ENCODE data around the gene LRCH1. TPM values are rescaled to one million over a fixed set of nuclear protein-coding genes. Genes with fewer than 3 reads are reported as not detected.

The LRCH1 gene
- total RNA-seq, 2 experiments from 2014 or later = 19.8 to 20.9 TPM

DNA sequence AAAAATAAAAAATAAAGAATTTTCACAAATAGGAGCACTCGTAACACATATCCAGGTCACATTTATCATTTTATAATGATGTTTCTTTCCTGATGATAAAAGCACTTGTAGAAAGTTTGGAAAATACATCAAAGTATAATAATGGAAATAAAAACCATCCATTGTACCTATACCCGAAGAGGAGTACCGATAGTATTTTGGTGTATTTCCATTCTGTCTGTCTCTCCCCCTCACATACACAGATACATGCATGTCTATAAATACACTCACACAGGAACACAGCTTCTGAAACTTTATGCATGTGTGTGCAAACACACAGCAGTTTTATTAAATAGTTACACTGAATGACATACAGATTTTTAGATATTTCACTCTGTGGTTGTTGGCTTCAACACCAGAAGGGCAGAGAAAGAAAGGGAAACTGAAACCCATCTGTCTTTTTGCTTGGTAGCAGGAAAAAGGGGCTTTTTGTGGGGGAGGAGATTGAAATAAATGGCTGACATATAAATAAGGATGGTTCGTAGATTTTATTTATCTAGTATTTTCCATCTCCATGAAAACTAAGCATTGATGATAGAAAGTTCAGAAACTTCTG is 114.8 kb downstream of the LRCH1 start:
- peaks cover 41% of the 10 kb centered on the region for H3K4me1 Mint-ChIP-seq
- peak overlapping the region; percentile 86 for H3K4me3 Mint-ChIP-seq
- CTCF ChIA-PET = interaction anchor here (0.6 to 2.2 kb wide), 5 partner anchors 11 to 174 kb away, joined by 3 to 15 read pairs (median 4); no protein-coding TSS in a partner anchor
- H3K27ac Mint-ChIP-seq = peak overlapping the region; percentile 97
- peaks cover 19% of the 10 kb centered on the region for H3K36me3 Mint-ChIP-seq
- H3K27me3 Mint-ChIP-seq = no peaks in the 10 kb centered on the region
- DNase-seq (no peak), ATAC-seq (peak; percentile 78)
- no peaks in the 10 kb centered on the region for H3K9me3 Mint-ChIP-seq (ENCODE audit: low read depth)

DNA sequence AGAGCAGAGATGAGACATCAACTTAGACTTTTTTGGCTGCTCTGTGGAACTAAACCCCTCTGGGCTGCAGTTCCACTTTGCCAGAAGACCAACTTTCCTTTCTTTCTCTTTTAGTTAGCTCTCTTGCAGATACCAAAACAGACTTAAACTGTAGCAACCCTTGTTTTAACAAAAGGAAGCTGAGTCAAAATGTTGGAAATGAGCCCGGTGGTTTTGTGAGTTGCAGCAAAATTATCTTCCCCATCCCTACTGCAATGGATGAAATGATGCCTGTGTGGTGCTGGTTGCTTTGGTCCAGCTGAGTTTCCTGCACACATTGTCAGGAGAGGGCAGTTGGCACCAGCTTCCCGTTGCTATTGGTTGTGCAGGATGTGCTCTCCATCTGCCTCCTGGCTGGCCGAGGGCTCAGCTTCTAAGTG is 115.3 kb downstream of the LRCH1 start:
- Mint-ChIP-seq H3K9me3 (ENCODE audit: low read depth) (no peaks in the 10 kb centered on the region), H3K27ac (peak overlapping the region; percentile 97), H3K4me1 (peaks cover 39% of the 10 kb centered on the region), H3K4me3 (peak overlapping the region; percentile 86), H3K36me3 (peaks cover 21% of the 10 kb centered on the region), H3K27me3 (no peaks in the 10 kb centered on the region)
- ATAC-seq (peak; percentile 52), DNase-seq (peak; percentile 50)
- CTCF ChIA-PET = interaction anchor here (0.6 to 2.2 kb wide), 5 partner anchors 8 to 116 kb away, joined by 3 to 15 read pairs (median 4); no protein-coding TSS in a partner anchor

DNA sequence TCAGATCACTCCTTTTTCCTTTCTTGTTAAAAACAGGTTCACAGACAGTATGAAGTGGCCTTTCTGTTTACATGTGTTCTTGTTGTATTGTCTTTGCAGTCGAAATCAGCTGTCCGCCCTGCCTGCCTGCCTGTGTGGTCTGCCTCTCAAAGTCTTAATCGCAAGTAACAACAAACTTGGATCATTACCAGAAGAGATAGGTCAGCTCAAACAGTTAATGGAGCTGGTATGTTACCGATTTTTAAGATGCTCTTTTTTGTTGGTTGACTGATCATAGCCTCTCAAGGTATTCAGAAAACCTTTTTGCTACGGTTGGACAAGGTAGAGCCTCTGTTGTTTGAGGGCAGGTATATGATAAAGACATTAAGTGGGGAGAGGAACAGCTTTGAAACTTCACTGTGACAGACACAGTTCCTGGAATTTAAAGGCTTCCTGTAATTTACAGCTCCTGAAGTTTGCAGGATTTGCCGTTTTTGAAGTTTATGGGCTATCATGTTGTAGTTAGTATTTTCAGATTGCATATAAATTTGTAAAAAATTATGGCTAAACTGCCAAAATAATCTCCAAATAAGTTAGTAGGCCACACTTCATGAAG is 116.1 kb downstream of the LRCH1 start:
- H3K9me3 Mint-ChIP-seq (ENCODE audit: low read depth) = no peaks in the 10 kb centered on the region
- H3K4me3 Mint-ChIP-seq = peak overlapping the region; percentile 45
- H3K27ac Mint-ChIP-seq = peak overlapping the region; percentile 72

DNA sequence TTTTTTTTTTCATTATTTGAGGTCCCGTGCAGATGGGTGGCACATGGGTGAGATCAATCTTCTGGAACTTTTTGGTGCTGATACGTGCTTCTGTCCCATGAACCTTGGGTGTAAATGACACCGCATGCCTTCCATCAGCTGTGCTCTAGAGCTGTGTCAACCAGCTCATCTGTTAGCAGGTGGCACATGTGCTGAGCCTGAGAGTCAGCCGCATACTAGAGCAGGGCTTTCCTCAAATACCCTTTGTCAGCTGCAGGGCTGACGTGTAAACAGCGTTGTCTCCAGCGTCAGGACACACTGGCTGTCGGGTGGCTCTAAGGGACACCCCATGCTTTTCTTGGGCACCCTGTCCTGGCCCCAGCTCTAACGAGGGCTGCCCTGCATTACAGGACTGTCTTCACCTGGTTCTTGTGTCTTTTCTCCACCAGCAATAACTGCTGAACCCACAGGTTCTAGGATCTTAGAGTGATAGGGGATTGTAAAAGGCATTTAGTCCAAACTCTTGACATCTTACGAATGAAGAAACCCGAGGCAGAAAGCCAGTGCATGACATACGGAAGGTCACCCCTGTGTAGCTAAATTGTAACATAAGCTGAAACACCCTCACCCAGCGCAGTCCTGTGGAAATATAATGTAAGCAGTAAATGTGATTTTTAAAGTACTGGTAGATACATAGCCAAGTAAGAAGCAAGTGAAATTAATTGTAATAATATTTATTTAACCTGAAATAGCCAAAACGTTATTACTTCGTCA is 119.5 kb downstream of the LRCH1 start:
- H3K9me3 Mint-ChIP-seq (ENCODE audit: low read depth) = no peaks in the 10 kb centered on the region
- ATAC-seq (no peak), DNase-seq (no peak)
- no peaks in the 10 kb centered on the region for H3K27me3 Mint-ChIP-seq
- H3K27ac Mint-ChIP-seq = no peak overlapping the region
- CTCF ChIA-PET = interaction anchor here (1.0 to 1.2 kb wide), 2 partner anchors 13 to 120 kb away, joined by 3 to 4 read pairs; no protein-coding TSS in a partner anchor
- H3K4me3 Mint-ChIP-seq = no peak overlapping the region
- peaks cover 34% of the 10 kb centered on the region for H3K4me1 Mint-ChIP-seq
- H3K36me3 Mint-ChIP-seq = peaks cover 28% of the 10 kb centered on the region

More for the DNA sequence above, 116.1 kb downstream of the LRCH1 start:
- DNase-seq = no peak
- Mint-ChIP-seq H3K4me1 (peaks cover 37% of the 10 kb centered on the region), H3K36me3 (peaks cover 21% of the 10 kb centered on the region), H3K27me3 (no peaks in the 10 kb centered on the region)
- ATAC-seq = no peak
- CTCF ChIA-PET = interaction anchor here (1.5 to 2.2 kb wide), 4 partner anchors 8 to 117 kb away, joined by 3 to 15 read pairs (median 5); no protein-coding TSS in a partner anchor

DNA sequence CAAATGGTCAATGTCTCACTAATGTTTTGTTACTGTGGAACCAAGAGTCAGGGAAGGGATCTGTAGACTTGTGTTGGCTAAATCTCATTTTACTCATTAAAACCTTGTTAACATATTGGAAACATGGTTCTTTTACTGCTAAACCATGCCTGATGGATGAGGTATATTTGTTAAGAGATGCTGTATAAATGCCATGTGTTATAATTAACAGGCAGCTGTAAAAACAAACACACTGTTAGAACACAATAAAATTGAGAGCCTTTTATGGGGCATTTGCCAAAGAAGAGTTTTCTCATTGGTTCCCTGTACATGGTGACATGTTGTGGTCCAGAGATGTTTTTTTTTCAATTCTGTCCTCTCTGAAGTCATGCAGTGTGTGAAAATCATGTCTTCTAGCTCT is 122.0 kb downstream of the LRCH1 start:
- DNase-seq = no peak
- CTCF ChIA-PET = interaction anchor here (1.1 kb wide), 1 partner anchor 46 kb away, joined by 3 read pairs; no protein-coding TSS in a partner anchor
- ATAC-seq = no peak
- Mint-ChIP-seq H3K4me3 (no peak overlapping the region), H3K4me1 (peaks cover 24% of the 10 kb centered on the region), H3K9me3 (ENCODE audit: low read depth) (no peaks in the 10 kb centered on the region), H3K27me3 (no peaks in the 10 kb centered on the region), H3K27ac (no peak overlapping the region), H3K36me3 (peaks cover 24% of the 10 kb centered on the region)

DNA sequence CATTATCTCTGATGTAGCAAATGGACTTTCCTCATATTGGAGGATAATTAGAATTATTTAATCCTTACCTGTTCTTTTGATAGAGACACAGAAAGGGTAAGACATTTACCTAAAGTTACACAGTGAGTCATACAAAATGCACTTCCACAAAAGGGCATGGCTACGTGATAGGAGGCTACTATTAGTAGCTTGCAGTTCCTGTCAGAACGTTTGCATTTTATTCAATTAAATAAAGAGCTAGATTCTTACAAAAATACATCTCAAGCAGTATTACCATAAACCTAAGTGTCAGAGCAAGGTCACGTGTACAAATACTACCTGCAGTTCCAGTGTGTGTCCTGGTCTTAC is 123.4 kb downstream of the LRCH1 start:
- DNase-seq (no peak), ATAC-seq (no peak)
- H3K27ac Mint-ChIP-seq = peak overlapping the region; percentile 38

DNA sequence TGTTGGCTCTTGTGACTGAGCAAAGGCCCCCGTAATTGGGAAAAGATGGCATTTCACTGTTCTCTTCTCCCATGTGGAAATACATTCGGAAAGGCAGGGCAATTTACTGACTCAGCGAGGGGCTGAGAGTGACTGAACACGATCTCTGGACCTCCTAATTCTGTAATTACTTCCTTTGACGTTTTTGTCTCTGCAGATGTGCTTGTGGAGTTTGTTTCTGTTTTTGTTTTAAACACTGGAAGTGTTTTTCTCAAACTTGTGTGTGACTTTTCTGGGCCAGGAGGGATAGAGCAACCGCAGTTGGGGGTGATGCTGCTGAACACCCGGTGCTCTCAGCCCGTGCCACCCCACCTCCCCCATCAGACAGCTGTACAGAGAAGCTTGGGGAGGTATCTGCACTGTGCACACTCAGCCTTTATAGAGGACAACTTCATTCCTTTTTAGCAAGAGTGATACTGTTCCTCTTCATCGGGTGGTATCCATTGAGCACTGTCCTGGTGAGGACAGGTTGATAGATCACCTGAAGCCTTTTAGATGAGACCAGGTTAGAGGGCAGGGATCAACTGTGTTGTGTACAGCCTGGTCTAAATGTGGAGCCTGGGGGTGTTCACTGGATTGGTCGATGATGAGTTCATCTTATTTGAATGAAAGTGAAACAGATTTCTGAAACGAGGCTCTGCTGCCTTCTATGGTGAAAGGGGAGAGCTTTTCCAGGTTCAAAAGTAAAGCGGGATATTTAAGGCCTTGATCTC is 126.6 kb downstream of the LRCH1 start:
- DNase-seq (peak; percentile 74), ATAC-seq (peak; percentile 94)
- peaks cover 36% of the 10 kb centered on the region for H3K4me1 Mint-ChIP-seq
- no peak overlapping the region for H3K27ac Mint-ChIP-seq
- peaks cover 10% of the 10 kb centered on the region for H3K36me3 Mint-ChIP-seq
- H3K27me3 Mint-ChIP-seq = no peaks in the 10 kb centered on the region
- no peak overlapping the region for H3K4me3 Mint-ChIP-seq
- no peaks in the 10 kb centered on the region for H3K9me3 Mint-ChIP-seq (ENCODE audit: low read depth)
- CTCF ChIA-PET = interaction anchor here (1.2 to 3.4 kb wide), 5 partner anchors 11 to 128 kb away, joined by 3 to 16 read pairs (median 5); no protein-coding TSS in a partner anchor

More for the DNA sequence above, 123.4 kb downstream of the LRCH1 start:
- Mint-ChIP-seq H3K9me3 (ENCODE audit: low read depth) (no peaks in the 10 kb centered on the region), H3K36me3 (peaks cover 16% of the 10 kb centered on the region), H3K4me1 (peaks cover 24% of the 10 kb centered on the region), H3K27me3 (no peaks in the 10 kb centered on the region), H3K4me3 (no peak overlapping the region)
- CTCF ChIA-PET = no interaction called here

DNA sequence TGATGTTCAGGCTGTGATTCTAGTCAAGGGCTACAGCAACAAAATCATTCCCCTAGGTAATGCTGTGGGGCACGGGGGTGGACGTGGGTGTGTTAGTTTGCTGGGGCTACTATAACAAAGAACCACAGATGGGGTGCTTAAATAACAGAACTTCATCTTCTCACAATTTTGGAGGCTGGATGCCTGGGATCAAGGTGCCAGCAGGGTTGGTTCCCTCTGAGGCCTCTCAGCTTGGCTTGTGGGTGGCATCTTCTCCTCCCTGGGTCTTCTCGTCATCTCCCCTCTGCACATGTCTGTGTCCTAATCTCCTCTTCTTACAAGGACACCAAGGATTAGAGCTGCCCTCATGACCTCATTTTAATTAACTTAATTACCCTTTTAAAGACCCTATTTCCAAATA is 129.0 kb downstream of the LRCH1 start:
- Mint-ChIP-seq H3K27ac (no peak overlapping the region), H3K36me3 (peaks cover 14% of the 10 kb centered on the region), H3K27me3 (no peaks in the 10 kb centered on the region), H3K4me1 (peaks cover 27% of the 10 kb centered on the region), H3K9me3 (ENCODE audit: low read depth) (no peaks in the 10 kb centered on the region), H3K4me3 (no peak overlapping the region)
- no peak for ATAC-seq
- CTCF ChIA-PET = interaction anchor here (0.8 to 2.6 kb wide), 3 partner anchors 13 to 130 kb away, joined by 3 to 7 read pairs (median 4); no protein-coding TSS in a partner anchor
- no peak for DNase-seq

DNA sequence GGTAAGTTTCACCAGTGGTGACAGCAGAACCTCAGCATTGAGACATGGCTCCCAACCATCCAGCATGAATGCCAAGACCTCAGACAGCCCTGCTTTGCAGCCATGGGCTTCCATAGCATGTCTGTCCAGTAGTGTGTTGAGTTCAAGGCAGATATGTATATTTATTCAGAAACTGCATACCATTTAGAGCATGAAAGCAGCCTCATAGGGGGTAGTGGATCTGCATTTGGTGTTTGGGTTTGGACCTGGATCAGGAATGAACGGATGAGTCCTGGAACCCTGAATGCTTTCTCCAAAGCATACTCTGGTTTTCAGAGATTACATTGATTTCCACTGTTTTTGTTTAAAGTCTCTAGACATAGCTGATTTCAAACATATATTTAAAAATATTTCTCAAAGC is 129.7 kb downstream of the LRCH1 start:
- Mint-ChIP-seq H3K36me3 (peaks cover 14% of the 10 kb centered on the region), H3K4me3 (no peak overlapping the region), H3K27me3 (no peaks in the 10 kb centered on the region), H3K9me3 (ENCODE audit: low read depth) (no peaks in the 10 kb centered on the region), H3K27ac (no peak overlapping the region), H3K4me1 (peaks cover 30% of the 10 kb centered on the region)
- CTCF ChIA-PET = interaction anchor here (2.6 kb wide), 1 partner anchor 131 kb away, joined by 7 read pairs; no protein-coding TSS in a partner anchor
- ATAC-seq (no peak), DNase-seq (no peak)

DNA sequence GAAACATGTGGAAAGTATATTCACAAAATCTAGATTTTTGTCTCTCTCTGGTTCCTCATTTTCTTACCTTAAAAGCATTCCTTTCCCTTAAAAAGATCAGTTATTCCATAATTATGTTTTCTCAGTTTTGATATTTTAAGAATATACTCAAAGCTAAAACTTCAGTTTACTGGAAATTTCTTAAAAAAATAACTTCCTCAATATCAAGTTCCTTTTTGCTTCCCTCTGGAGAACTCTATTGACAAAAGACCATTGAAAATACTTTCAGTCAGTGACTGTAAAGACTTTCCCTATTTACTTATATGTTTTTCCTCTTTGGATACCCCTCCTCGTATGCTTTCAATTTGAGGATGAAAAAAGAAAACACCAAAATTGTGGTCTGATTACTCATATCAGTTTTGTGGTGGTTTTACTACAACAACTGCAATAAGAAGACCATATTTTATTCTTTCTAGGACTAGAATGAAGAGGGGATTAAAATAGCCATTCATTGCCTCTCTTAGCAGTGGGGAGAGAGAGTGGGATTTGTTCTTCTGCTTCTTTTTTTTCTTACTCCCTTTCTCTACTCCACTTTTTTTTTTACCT is 130.8 kb downstream of the LRCH1 start:
- H3K27ac Mint-ChIP-seq = no peak overlapping the region
- CTCF ChIA-PET = no interaction called here

DNA sequence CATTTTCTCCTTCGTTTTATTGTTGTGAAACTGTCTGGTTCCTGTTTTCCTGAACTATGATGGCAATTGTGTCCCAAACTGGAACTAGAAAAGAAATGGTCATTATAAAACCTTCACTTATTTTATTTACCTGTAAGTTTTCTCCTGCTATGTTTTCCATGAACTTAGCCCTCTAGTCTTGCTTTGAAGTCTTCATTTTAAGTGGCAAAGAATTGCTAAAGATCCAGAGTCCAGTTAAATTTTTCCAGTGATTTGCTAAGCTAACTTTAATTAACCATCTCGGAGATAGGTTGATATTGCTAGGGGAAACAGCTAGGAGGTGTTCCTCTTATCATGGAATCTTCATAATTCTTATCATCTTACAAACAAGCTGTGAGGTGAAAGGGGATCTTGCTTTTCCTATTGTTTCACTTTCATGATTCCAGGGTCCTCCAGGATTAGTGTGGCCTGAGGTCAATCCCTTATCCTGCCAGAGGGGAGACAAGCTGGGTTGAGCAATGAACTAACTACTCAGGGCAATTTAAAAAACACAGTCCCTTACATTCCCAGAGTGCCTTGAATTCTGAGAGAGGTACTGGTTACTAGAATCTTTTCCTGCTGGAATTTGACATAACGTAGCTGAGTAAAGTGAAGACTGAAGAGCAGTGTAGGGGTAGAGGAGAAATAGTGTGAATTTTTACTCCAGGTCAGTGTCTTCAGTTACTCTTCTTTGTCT is 131.5 kb downstream of the LRCH1 start:
- Mint-ChIP-seq H3K27me3 (no peaks in the 10 kb centered on the region), H3K4me3 (no peak overlapping the region), H3K36me3 (peaks cover 14% of the 10 kb centered on the region), H3K9me3 (ENCODE audit: low read depth) (no peaks in the 10 kb centered on the region), H3K4me1 (peaks cover 31% of the 10 kb centered on the region), H3K27ac (no peak overlapping the region)
- CTCF ChIA-PET = interaction anchor here (1.2 kb wide), 2 partner anchors 11 to 133 kb away, joined by 3 to 7 read pairs; no protein-coding TSS in a partner anchor
- DNase-seq = no peak
- ATAC-seq = no peak

More for the DNA sequence above, 130.8 kb downstream of the LRCH1 start:
- H3K36me3 Mint-ChIP-seq = peaks cover 14% of the 10 kb centered on the region
- H3K9me3 Mint-ChIP-seq (ENCODE audit: low read depth) = no peaks in the 10 kb centered on the region
- ATAC-seq (no peak), DNase-seq (no peak)
- H3K4me1 Mint-ChIP-seq = peaks cover 31% of the 10 kb centered on the region
- H3K4me3 Mint-ChIP-seq = no peak overlapping the region
- H3K27me3 Mint-ChIP-seq = no peaks in the 10 kb centered on the region
